Measurements from ENCODE around the gene SUCLG2.

The SUCLG2 gene

DNA sequence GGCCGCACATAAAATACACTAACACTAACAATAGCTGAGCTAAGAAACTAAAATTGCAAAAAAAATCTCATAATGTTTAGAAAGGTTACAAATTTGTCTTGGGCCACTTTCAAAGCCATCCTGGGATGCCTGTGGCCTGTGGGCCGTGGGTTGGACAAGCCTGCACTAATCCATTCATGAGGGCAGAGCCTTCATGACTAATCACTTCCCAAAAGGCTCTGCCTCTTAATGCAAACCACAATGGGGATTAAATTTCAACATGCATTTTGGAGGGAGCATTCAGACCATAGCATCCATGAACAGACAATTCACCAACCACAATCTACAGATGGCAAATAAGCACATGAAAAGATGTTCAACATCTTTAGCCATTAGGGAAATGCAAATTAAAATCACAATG, 128.2 kb downstream of the SUCLG2 start:
- Histone ChIP-seq H3K27ac (no peak overlapping the region), H3K4me3 (ENCODE audit: low read depth, low read length) (no peak overlapping the region), H3K9me3 (ENCODE audit: severe bottlenecking) (no peaks in the 10 kb centered on the region), H3K36me3 (no peaks in the 10 kb centered on the region), H3K27me3 (ENCODE audit: insufficient read depth, low read depth, severe bottlenecking) (no peaks in the 10 kb centered on the region)
- no peak for TF ChIP-seq CTCF (IDR thresholded peaks at IDR 0.05; ENCODE audit: low read depth, low read length)
- no peak for DNase-seq

- no peak overlapping the region for H3K27ac ChIP-seq
- H3K36me3 ChIP-seq: no peaks in the 10 kb centered on the region
- H3K27me3 ChIP-seq (ENCODE audit: insufficient read depth, low read depth, severe bottlenecking): no peaks in the 10 kb centered on the region
- TF ChIP-seq CTCF (IDR thresholded peaks at IDR 0.05; ENCODE audit: low read depth, low read length): no peak
- H3K4me3 ChIP-seq (ENCODE audit: low read depth, low read length): no peak overlapping the region
- DNase-seq: no peak
- H3K9me3 ChIP-seq (ENCODE audit: severe bottlenecking): no peaks in the 10 kb centered on the region
Observed at GRCh38 chr3:67524046-67524445, 130.4 kb downstream of the SUCLG2 start.

DNA sequence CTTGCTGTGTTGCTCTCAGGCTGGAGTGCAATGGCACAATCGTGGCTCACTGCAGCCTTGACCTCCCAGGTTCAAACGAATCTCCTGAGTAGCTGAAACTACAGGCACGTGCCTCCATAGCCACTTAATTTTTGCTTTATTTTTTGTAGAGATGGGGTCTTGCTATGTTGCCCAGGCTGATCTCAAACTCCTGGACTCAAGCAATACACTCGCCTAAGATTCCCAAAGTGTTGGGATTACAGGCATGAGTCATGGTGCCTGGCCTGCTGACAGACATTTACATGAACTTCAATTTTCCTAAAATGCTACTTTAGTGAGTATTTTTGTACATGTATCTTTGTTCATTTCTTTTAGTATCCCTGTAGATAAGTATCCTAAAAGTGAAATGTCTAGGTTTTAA, 132.3 kb downstream of the SUCLG2 start:
- Histone ChIP-seq H3K4me3 (ENCODE audit: low read depth, low read length) (no peak overlapping the region), H3K27me3 (ENCODE audit: insufficient read depth, low read depth, severe bottlenecking) (no peaks in the 10 kb centered on the region), H3K36me3 (no peaks in the 10 kb centered on the region), H3K27ac (no peak overlapping the region), H3K9me3 (ENCODE audit: severe bottlenecking) (no peaks in the 10 kb centered on the region)
- no peak for DNase-seq
- no peak for TF ChIP-seq CTCF (IDR thresholded peaks at IDR 0.05; ENCODE audit: low read depth, low read length)

- no peak for TF ChIP-seq CTCF (IDR thresholded peaks at IDR 0.05; ENCODE audit: low read depth, low read length)
- no peak overlapping the region for H3K27ac ChIP-seq
Observed at GRCh38 chr3:67521053-67521646, 133.3 kb downstream of the SUCLG2 start.

DNA sequence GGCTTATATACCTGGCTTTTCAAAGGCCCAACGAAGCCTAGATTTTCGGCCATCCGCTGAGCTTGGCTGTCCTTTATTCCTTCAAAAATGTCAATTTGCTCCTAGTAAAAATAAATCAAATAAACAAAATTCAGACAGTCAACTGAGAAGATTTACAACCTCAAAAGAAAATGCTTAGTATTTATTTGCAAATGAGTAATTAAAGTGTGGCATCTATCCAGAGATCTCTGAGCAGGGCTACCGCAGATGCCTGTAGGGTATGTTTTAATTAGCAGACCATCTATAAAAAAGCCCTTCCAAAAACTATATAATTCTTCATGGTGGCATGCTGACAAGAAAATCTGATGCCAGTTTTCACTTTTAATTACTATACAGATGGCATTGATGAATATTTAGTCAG, 136.2 kb downstream of the SUCLG2 start:
- Histone ChIP-seq H3K27ac (no peak overlapping the region), H3K27me3 (ENCODE audit: insufficient read depth, low read depth, severe bottlenecking) (no peaks in the 10 kb centered on the region), H3K4me3 (ENCODE audit: low read depth, low read length) (no peak overlapping the region), H3K9me3 (ENCODE audit: severe bottlenecking) (no peaks in the 10 kb centered on the region), H3K36me3 (0 out of 2 replicates have a peak, but pooled peaks cover 4% of the 10 kb centered on the region)
- TF ChIP-seq CTCF (IDR thresholded peaks at IDR 0.05; ENCODE audit: low read depth, low read length): no peak
- DNase-seq: no peak

More at GRCh38 chr3:67521053-67521646, 133.3 kb downstream of the SUCLG2 start:
- H3K27me3 ChIP-seq (ENCODE audit: insufficient read depth, low read depth, severe bottlenecking): no peaks in the 10 kb centered on the region
- H3K36me3 ChIP-seq: no peaks in the 10 kb centered on the region
- H3K4me3 ChIP-seq (ENCODE audit: low read depth, low read length): no peak overlapping the region
- no peaks in the 10 kb centered on the region for H3K9me3 ChIP-seq (ENCODE audit: severe bottlenecking)
- no peak for DNase-seq

DNA sequence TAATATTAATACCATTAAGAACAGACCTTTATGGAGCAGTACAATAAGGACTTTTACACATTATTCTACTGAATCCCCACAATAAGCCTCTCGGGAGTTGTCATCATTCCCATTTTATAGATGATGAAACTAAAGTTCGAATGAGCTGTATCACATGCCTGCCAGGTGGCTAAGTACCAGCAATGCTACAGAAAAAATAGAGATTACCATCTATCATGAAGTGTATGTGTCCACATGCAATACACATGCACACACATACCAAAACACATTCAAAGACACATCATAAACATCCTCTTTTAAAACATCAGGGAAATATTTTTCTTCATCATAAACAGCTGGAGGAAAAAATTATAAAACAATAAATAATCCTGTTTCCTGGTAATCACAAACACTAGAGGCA, 136.6 kb downstream of the SUCLG2 start:
- TF ChIP-seq CTCF (IDR thresholded peaks at IDR 0.05; ENCODE audit: low read depth, low read length): no peak
- DNase-seq: no peak
- Histone ChIP-seq H3K36me3 (0 out of 2 replicates have a peak, but pooled peaks cover 4% of the 10 kb centered on the region), H3K9me3 (ENCODE audit: severe bottlenecking) (no peaks in the 10 kb centered on the region), H3K27me3 (ENCODE audit: insufficient read depth, low read depth, severe bottlenecking) (no peaks in the 10 kb centered on the region), H3K27ac (no peak overlapping the region), H3K4me3 (ENCODE audit: low read depth, low read length) (no peak overlapping the region)

All from WERI-Rb-1 (cell line).